GM21723 (cell line): ENCODE results near the gene LRMDA.

ENCODE experiments used
- ATAC-seq: cut with Tn5 transposase; IDR thresholded peaks from one replicate; pipeline ENCODE4 v1.9.1; 2021; ENCODE audit warnings: mild to moderate bottlenecking, moderate library complexity; ENCODE audit not compliant: unreplicated experiment

Gene LRMDA

GRCh38 chr10:75852851-75853484, 421.5 kb downstream of the LRMDA start:
- no peak for ATAC-seq

GRCh38 chr10:75857269-75857846, 425.9 kb downstream of the LRMDA start:
- no peak for ATAC-seq

- no peak for ATAC-seq
These were observed 426.5 kb downstream of the LRMDA start for GRCh38 chr10:75857896-75858295.

GRCh38 chr10:75858339-75858738, 426.9 kb downstream of the LRMDA start:
- no peak for ATAC-seq

GRCh38 chr10:75859141-75859540, 427.7 kb downstream of the LRMDA start:
- no peak for ATAC-seq

GRCh38 chr10:75860009-75860408, 428.6 kb downstream of the LRMDA start:
- no peak for ATAC-seq

GRCh38 chr10:75861582-75861981, 430.2 kb downstream of the LRMDA start:
- ATAC-seq, result no peak

- ATAC-seq, result no peak
These were observed 431.5 kb downstream of the LRMDA start for GRCh38 chr10:75862935-75863334.

GRCh38 chr10:75864717-75865116, 433.3 kb downstream of the LRMDA start:
- ATAC-seq, result no peak

- no peak for ATAC-seq
These were observed 434.2 kb downstream of the LRMDA start for GRCh38 chr10:75865413-75866299.

- ATAC-seq, result no peak
These were observed 434.8 kb downstream of the LRMDA start for GRCh38 chr10:75866300-75866625.

- no peak for ATAC-seq
These were observed 435.3 kb downstream of the LRMDA start for GRCh38 chr10:75866731-75867130.

- ATAC-seq, result no peak
These were observed 437.1 kb downstream of the LRMDA start for GRCh38 chr10:75868574-75868973.

- no peak for ATAC-seq
These were observed 438.7 kb downstream of the LRMDA start for GRCh38 chr10:75870039-75870645.

GRCh38 chr10:75875740-75876139, 444.3 kb downstream of the LRMDA start:
- no peak for ATAC-seq

- ATAC-seq, result no peak
These were observed 445.3 kb downstream of the LRMDA start for GRCh38 chr10:75876710-75877109.

GRCh38 chr10:75877877-75878276, 446.5 kb downstream of the LRMDA start:
- no peak for ATAC-seq

GRCh38 chr10:75878586-75878985, 447.2 kb downstream of the LRMDA start:
- no peak for ATAC-seq

GRCh38 chr10:75880031-75880775, 448.8 kb downstream of the LRMDA start:
- ATAC-seq, result no peak

GRCh38 chr10:75883081-75884072, 452.0 kb downstream of the LRMDA start:
- no peak for ATAC-seq
